ENCODE data around the gene SPRYD3.

DNA sequence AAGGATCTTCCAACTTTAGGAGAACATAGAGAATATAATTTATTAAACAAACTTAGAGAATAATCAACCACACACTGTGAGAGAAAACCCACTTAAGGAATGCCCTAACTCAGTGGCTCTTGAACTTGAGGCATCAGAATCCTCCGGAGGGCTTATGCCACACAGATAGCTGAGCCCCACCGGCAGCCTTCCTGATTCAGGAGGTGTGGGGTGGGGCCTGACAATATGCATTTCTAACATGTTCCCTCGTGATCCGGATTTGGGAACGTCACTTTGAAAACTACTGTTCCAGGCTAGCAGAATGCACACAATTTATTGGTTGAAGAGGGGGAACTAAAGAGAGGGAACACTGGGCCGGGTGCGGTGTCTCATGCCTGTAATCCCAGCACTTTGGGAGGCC lies 22.1 kb upstream of the SPRYD3 start:
- no peak for TF ChIP-seq EZH2 (IDR thresholded peaks at IDR 0.05; ENCODE audit: insufficient read depth, poor library complexity, severe bottlenecking)
- TF ChIP-seq EZH2phosphoT487 (IDR thresholded peaks at IDR 0.05; ENCODE audit: insufficient read depth, low read depth): no peak

Measured in GM23248 (cell line).